HepG2 (cell line): ENCODE results near the gene MFF. TPM values are rescaled to one million over a fixed set of nuclear protein-coding genes. Genes with fewer than 3 reads are reported as not detected.
A peak's percentile ranks its signal among the peaks of the same experiment; 100 is the strongest.

ENCODE experiments used
- ATM ChIP-seq: fragments of 450-650 bp; IDR thresholded peaks from 2 replicates; pipeline ENCODE4 v1.7.1; 2017; ENCODE audit warnings: mild to moderate bottlenecking, borderline replicate concordance
- BRCA1 ChIP-seq: sonication (generic); formaldehyde crosslinking; IDR thresholded peaks from 2 replicates; pipeline ENCODE4 v1.4.0; 2020; ENCODE audit warnings: missing genetic modification reagents
- EEA1 ChIP-seq: sonication (generic); formaldehyde crosslinking; IDR thresholded peaks from 2 replicates; pipeline ENCODE4 v1.5.1; 2020; ENCODE audit warnings: mild to moderate bottlenecking, missing genetic modification reagents, borderline replicate concordance
- HMGXB4 ChIP-seq, 2 experiments: sonication (generic) in 1 of 2; formaldehyde crosslinking in 1 of 2; IDR thresholded peaks; 2 replicates each; pipeline versions ENCODE4 v1.4.0 to v1.6.1; 2018 to 2020; ENCODE audit warnings: missing genetic modification reagents in 2 of 2, borderline replicate concordance in 1 of 2, low read depth in 1 of 2, mild to moderate bottlenecking in 1 of 2, missing biosample characterization in 1 of 2
- MXD1 ChIP-seq: sonication (generic); formaldehyde crosslinking; IDR thresholded peaks from 2 replicates; pipeline ENCODE4 v1.4.0; 2020; ENCODE audit warnings: mild to moderate bottlenecking, missing genetic modification reagents
- MXI1 ChIP-seq: IDR thresholded peaks from 3 replicates; pipeline ENCODE4 v1.6.1; 2012; ENCODE audit warnings: low read depth, low read length, inconsistent platforms, borderline replicate concordance
- NCOR1 ChIP-seq: fragments of 200-600 bp; sonication (generic); IDR thresholded peaks from 2 replicates; pipeline ENCODE4 v1.7.0; 2017; ENCODE audit warnings: antibody characterized with exemption, low read length, borderline replicate concordance
- RORA ChIP-seq: sonication (generic); formaldehyde crosslinking; IDR thresholded peaks from 2 replicates; pipeline ENCODE4 v1.5.0; 2020; ENCODE audit warnings: mild to moderate bottlenecking, missing genetic modification reagents, moderate library complexity
- TAF15 ChIP-seq: fragments of 200-400 bp; formaldehyde crosslinking; IDR thresholded peaks from one replicate; pipeline ENCODE4 v1.6.1; 2018; ENCODE audit warnings: mild to moderate bottlenecking, low read depth, low read length; ENCODE audit not compliant: poor library complexity, severe bottlenecking
- THAP8 ChIP-seq: sonication (generic); formaldehyde crosslinking; IDR thresholded peaks from 2 replicates; pipeline ENCODE4 v1.5.1; 2020; ENCODE audit warnings: missing genetic modification reagents, mild to moderate bottlenecking, borderline replicate concordance
- THYN1 ChIP-seq: sonication (generic); formaldehyde crosslinking; IDR thresholded peaks from 2 replicates; pipeline ENCODE4 v1.8.1; 2023; ENCODE audit warnings: low read depth, mild to moderate bottlenecking, moderate library complexity, missing genetic modification reagents, borderline replicate concordance
- YY1 ChIP-seq: IDR thresholded peaks from 2 replicates; pipeline ENCODE4 v1.6.1; 2011; ENCODE audit warnings: low read length, low read depth, moderate library complexity, mild to moderate bottlenecking; ENCODE audit not compliant: insufficient read depth, insufficient replicate concordance
- ZNF124 ChIP-seq: sonication (generic); formaldehyde crosslinking; IDR thresholded peaks from 2 replicates; pipeline ENCODE4 v1.4.0; 2020; ENCODE audit warnings: missing genetic modification reagents
- ZNF557 ChIP-seq: sonication (generic); formaldehyde crosslinking; IDR thresholded peaks from 2 replicates; pipeline ENCODE4 v1.4.0; 2020; ENCODE audit warnings: missing genetic modification reagents
- ZNF607 ChIP-seq: sonication (generic); formaldehyde crosslinking; IDR thresholded peaks from 2 replicates; pipeline ENCODE4 v1.5.1; 2020; ENCODE audit warnings: missing genetic modification reagents, mild to moderate bottlenecking, borderline replicate concordance
- ZNF644 ChIP-seq: IDR thresholded peaks from 2 replicates; pipeline ENCODE4 v1.6.1; 2016; ENCODE audit warnings: low read depth
- ZSCAN25 ChIP-seq: sonication (generic); formaldehyde crosslinking; IDR thresholded peaks from 2 replicates; pipeline ENCODE4 v1.8.0; 2022; ENCODE audit warnings: mild to moderate bottlenecking, missing genetic modification reagents
- polyA plus RNA-seq, 8 experiments: library from polyadenylated mRNA; depleted of rRNA in 3 of 8; stranded (reverse) in 7 of 8; unstranded in 1 of 8; fragments of >200 nt; fragmentation: Illumina TruSeq in 4 of 8; extraction: Trizol in 4 of 8; gene quantifications; 2 replicates each; pipeline versions ENCODE4 v1.2.1 to v1.2.3, GENCODE V29; 2011 to 2016; ENCODE audit warnings: low read depth in 4 of 8, missing spikeins in 1 of 8, mixed read lengths in 1 of 8; ENCODE audit not compliant: insufficient read depth in 1 of 8
- total RNA-seq, 5 experiments: library from RNA; depleted of rRNA; stranded (reverse); fragments of >200 nt; fragmentation: Illumina TruSeq; extraction: Trizol; gene quantifications; 2 replicates each; pipeline ENCODE4 v1.2.3, GENCODE V29; 2016; ENCODE audit warnings: low read depth in 1 of 5
- TF ChIP-seq, protein P1 (sequence below): sonication (generic); formaldehyde crosslinking; IDR thresholded peaks from 2 replicates; pipeline ENCODE4 v1.5.0; 2020; ENCODE audit warnings: missing genetic modification reagents, mild to moderate bottlenecking, borderline replicate concordance
- TF ChIP-seq, protein P2 (sequence below): sonication (generic); formaldehyde crosslinking; IDR thresholded peaks from 2 replicates; pipeline ENCODE4 v1.5.0; 2020; ENCODE audit warnings: mild to moderate bottlenecking, missing genetic modification reagents

MFF gene
- total and polyA plus RNA-seq, 2 of the 13 experiments (the other 11 are each of a cell fraction or from before 2014, with no cell fraction given), result 81.9 to 156 TPM

DNA sequence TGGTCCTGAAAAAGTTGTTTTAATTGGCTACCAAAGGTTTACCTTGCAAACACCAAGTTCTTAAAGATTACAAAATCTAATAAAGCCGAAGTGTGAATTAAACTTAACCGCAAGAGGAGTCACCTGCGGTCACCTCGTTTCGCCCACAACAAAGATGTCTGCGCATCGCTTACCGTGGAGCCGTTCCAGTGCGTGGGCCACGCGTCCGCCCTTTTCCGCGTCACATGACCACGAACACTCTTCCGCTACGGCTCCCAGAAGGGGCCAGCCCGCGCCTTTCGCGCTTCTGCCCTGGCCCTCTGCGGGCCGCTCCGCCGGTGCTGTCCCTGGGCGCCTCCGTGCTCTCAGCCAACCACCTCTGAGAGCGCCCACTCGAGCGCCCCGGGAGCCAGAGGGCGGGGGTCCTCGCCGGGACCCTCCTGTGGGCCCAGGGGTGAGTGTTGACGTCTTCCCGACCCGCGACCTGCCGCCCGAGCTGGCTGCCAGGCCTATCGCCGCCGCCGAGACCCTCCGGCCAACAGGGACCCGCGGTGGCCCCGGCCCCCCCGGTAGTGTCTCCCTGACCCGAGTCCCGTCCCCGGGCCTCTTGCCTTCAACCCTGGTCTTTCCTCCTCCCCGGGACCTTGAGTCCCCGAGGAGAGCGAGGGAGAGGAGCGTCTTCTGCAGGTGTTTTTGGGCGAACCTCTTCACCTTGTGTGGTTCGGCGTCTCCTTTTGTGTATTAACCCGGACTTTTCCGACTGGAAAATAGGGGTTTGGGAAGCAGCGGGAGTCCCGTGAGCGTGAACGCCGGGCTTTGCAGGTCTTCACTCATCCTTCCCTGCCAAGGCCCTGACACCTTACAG is at the start of gene MFF (continued):
- TF ChIP-seq ATM, result no peak
- TF ChIP-seq NCOR1, result no peak
- TF ChIP-seq ZNF644, result peak; percentile 95
- 0 out of 2 replicates have a peak, but pooled peaks have one; percentile 54 for TF ChIP-seq THYN1
- TF ChIP-seq THAP8 (CRISPR knock-in tag), result no peak; the same call in none of the 2 replicates
- TF ChIP-seq YY1, result peak; percentile 99
- no peak for TF ChIP-seq TAF15
- peak; percentile 96 for TF ChIP-seq MXD1 (CRISPR knock-in tag)
- no peak for TF ChIP-seq RORA (CRISPR knock-in tag)
- peak; percentile 71; the same call in 1 of the 2 replicates for TF ChIP-seq ZNF557 (CRISPR knock-in tag)
- peak; percentile 94 for TF ChIP-seq ZNF124 (CRISPR knock-in tag)
- peak; percentile 86 for TF ChIP-seq ZSCAN25 (CRISPR knock-in tag)
- TF ChIP-seq MXI1, result peak; percentile 87; the same call in 2 of the 3 replicates
- TF ChIP-seq EEA1 (CRISPR knock-in tag), result no peak; the same call in 1 of the 2 replicates
- peak; percentile 98 to 99 for TF ChIP-seq HMGXB4 (CRISPR knock-in tag; IDR thresholded peaks at IDR 0.05; ENCODE audit: borderline replicate concordance in 1 of 2, low read depth in 1 of 2)
- peak; percentile 86 for TF ChIP-seq BRCA1 (CRISPR knock-in tag)
- TF ChIP-seq, protein P1, sequence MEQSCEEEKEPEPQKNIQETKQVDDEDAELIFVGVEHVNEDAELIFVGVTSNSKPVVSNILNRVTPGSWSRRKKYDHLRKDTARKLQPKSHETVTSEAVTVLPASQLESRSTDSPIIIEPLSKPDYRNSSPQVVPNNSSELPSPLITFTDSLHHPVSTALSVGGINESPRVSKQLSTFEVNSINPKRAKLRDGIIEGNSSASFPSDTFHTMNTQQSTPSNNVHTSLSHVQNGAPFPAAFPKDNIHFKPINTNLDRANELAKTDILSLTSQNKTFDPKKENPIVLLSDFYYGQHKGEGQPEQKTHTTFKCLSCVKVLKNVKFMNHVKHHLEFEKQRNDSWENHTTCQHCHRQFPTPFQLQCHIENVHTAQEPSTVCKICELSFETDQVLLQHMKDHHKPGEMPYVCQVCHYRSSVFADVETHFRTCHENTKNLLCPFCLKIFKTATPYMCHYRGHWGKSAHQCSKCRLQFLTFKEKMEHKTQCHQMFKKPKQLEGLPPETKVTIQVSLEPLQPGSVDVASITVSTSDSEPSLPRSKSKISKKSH (CRISPR knock-in tag), result peak; percentile 99
- peak; percentile 99 for TF ChIP-seq ZNF607 (CRISPR knock-in tag)
- TF ChIP-seq, protein P2, sequence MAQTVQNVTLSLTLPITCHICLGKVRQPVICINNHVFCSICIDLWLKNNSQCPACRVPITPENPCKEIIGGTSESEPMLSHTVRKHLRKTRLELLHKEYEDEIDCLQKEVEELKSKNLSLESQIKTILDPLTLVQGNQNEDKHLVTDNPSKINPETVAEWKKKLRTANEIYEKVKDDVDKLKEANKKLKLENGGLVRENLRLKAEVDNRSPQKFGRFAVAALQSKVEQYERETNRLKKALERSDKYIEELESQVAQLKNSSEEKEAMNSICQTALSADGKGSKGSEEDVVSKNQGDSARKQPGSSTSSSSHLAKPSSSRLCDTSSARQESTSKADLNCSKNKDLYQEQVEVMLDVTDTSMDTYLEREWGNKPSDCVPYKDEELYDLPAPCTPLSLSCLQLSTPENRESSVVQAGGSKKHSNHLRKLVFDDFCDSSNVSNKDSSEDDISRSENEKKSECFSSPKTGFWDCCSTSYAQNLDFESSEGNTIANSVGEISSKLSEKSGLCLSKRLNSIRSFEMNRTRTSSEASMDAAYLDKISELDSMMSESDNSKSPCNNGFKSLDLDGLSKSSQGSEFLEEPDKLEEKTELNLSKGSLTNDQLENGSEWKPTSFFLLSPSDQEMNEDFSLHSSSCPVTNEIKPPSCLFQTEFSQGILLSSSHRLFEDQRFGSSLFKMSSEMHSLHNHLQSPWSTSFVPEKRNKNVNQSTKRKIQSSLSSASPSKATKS (CRISPR knock-in tag), result no peak
